GM23248 (cell line): ENCODE data around the gene TRPC4. TPM values are rescaled to one million over a fixed set of nuclear protein-coding genes. Genes with fewer than 3 reads are reported as not detected.

ENCODE experiments used
- DNase-seq: peaks from one replicate; pipeline ENCODE4 v3.0.0-alpha.2; 2015
- H2AFZ ChIP-seq: fragments of 200-600 bp; sonication (generic); 2 replicates; pipeline ENCODE4 v1.6.1; 2016; ENCODE audit warnings: antibody characterized with exemption
- H3F3A ChIP-seq: fragments of 200-600 bp; sonication (generic); 2 replicates; pipeline ENCODE4 v1.6.1; 2016; ENCODE audit warnings: mild to moderate bottlenecking, antibody characterized with exemption, mixed run types; ENCODE audit not compliant: insufficient read depth
- H3K27ac ChIP-seq: fragments of 200-600 bp; sonication (generic); 2 replicates; pipeline ENCODE4 v1.5.1; 2016; ENCODE audit warnings: mild to moderate bottlenecking
- H3K27me3 ChIP-seq: fragments of 200-600 bp; sonication (generic); replicated peaks from 2 replicates; pipeline ENCODE4 v1.6.1; 2016; ENCODE audit warnings: mild to moderate bottlenecking; ENCODE audit not compliant: insufficient read depth
- H3K36me3 ChIP-seq: fragments of 200-600 bp; sonication (generic); 2 replicates; pipeline ENCODE4 v1.6.1; 2016; ENCODE audit warnings: low read depth, mild to moderate bottlenecking
- H3K4me1 ChIP-seq: fragments of 200-600 bp; sonication (generic); 2 replicates; pipeline ENCODE4 v1.6.1; 2016; ENCODE audit warnings: mild to moderate bottlenecking; ENCODE audit not compliant: insufficient read depth
- H3K4me2 ChIP-seq: fragments of 200-600 bp; sonication (generic); one replicate; pipeline ENCODE4 v1.6.1; 2016; ENCODE audit warnings: mild to moderate bottlenecking; ENCODE audit not compliant: unreplicated experiment
- H3K4me3 ChIP-seq: fragments of 200-600 bp; sonication (generic); 2 replicates; pipeline ENCODE4 v1.5.1; 2016; ENCODE audit warnings: mild to moderate bottlenecking
- H3K79me2 ChIP-seq: fragments of 200-600 bp; sonication (generic); 2 replicates; pipeline ENCODE4 v1.6.1; 2016; ENCODE audit warnings: mild to moderate bottlenecking; ENCODE audit not compliant: insufficient read depth
- H3K9ac ChIP-seq: fragments of 200-600 bp; sonication (generic); 2 replicates; pipeline ENCODE4 v1.6.1; 2016; ENCODE audit warnings: mild to moderate bottlenecking
- H3K9me2 ChIP-seq: fragments of 200-600 bp; sonication (generic); 2 replicates; pipeline ENCODE4 v1.6.1; 2016; ENCODE audit warnings: mixed run types, mild to moderate bottlenecking, moderate library complexity; ENCODE audit not compliant: insufficient read depth
- H3K9me3 ChIP-seq: fragments of 200-600 bp; sonication (generic); one replicate; pipeline ENCODE4 v1.6.1; 2017; ENCODE audit warnings: low read depth
- H4K20me1 ChIP-seq: fragments of 200-600 bp; sonication (generic); 2 replicates; pipeline ENCODE4 v1.6.0; 2016; ENCODE audit not compliant: insufficient read depth
- EZH2 ChIP-seq: fragments of 200-600 bp; sonication (generic); IDR thresholded peaks from 2 replicates; pipeline ENCODE4 v1.6.1; 2018; ENCODE audit warnings: antibody characterized with exemption, mild to moderate bottlenecking; ENCODE audit not compliant: insufficient read depth, poor library complexity, severe bottlenecking
- EZH2phosphoT487 ChIP-seq: fragments of 200-600 bp; sonication (generic); IDR thresholded peaks from 2 replicates; pipeline ENCODE4 v1.6.1; 2018; ENCODE audit warnings: antibody characterized with exemption, moderate library complexity, mild to moderate bottlenecking, low read depth; ENCODE audit not compliant: insufficient read depth
- WGBS, 2 experiments: methylation state at CpG; one replicate each; pipeline ENCODE4 v1.1.6; 2015 to 2017; ENCODE audit warnings: low lambda C conversion rate in 2 of 2, low coverage in 1 of 2; ENCODE audit errors: missing lambda C conversion rate in 2 of 2; 5-methylcytosine and 5-hydroxymethylcytosine counted together
- in situ Hi-C: fragments of 300-500 bp; cut with MboI; formaldehyde crosslinking; loops from 2 replicates; pipeline ENCODE4 v1.15.0; 2020
- polyA plus RNA-seq: library from polyadenylated mRNA; unstranded; fragments of >200 nt; fragmentation: Nextera tagmentation; extraction: Ambion mirVana; gene quantifications from 2 replicates; pipeline ENCODE4 v1.2.1, GENCODE V29; 2016
- total RNA-seq: library from RNA; depleted of rRNA; stranded (reverse); fragments of >200 nt; shearing (Covaris generic); gene quantifications from 2 replicates; pipeline ENCODE4 v1.2.3, GENCODE V29; 2014

The TRPC4 gene
- total and polyA plus RNA-seq, 2 experiments from 2014 or later: 6.7 to 10.5 TPM

DNA sequence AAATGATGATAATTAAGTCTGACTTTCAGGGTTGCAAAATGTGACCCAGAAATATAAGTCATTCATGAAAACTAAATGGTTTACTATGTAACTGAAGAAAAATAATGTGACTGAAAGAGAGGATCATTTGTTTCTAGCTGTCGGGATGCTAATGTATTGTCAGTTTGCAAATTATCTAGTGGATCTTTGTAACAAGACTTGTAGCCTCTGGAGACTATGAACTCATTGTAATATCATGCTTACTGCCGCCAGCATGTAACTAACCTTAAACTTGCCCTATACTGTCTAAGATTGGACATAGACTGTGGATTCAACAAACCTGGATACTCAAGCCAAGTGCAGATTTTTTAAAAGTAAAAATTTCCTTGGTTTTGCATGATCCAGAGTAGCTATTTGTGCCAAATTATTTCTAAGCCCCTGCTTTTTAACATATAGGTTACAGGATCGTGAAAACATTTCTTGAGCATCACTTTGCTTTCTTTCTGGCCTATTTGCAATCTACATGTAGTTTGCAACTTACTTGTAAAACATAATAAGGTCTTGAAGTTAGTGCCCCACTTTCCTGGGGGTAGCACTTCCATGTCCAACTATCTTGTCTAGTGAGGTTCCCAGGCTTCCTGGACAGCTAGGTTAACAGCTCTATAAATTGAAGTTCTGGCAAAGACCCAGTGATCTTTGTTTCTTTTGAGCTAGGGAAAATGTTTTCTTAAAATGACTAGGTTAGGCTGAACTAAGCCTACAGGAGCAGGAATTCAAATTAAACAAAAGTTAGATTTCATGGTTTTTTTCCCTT is 267.7 kb downstream of the TRPC4 start:
- 0 out of 2 replicates have a peak, but pooled peaks cover 9% of the 10 kb centered on the region for H3K79me2 ChIP-seq
- no peak overlapping the region for H3K9ac ChIP-seq
- H3K9me3 ChIP-seq: no peaks in the 10 kb centered on the region
- H4K20me1 ChIP-seq: no peaks in the 10 kb centered on the region
- H3K9me2 ChIP-seq: no peaks in the 10 kb centered on the region
- no peak overlapping the region for H3K4me2 ChIP-seq
- no peaks in the 10 kb centered on the region for H3K36me3 ChIP-seq
- peak overlapping the region; percentile 51 for H2AFZ ChIP-seq
- no peaks in the 10 kb centered on the region for H3F3A ChIP-seq
- no peaks in the 10 kb centered on the region for H3K27me3 ChIP-seq
- no peak overlapping the region for H3K4me3 ChIP-seq
- peaks cover 8% of the 10 kb centered on the region; the same call in 1 of the 2 replicates for H3K4me1 ChIP-seq
- in situ Hi-C loops: loop anchor here (5.0 kb wide), 1 partner anchor 495 kb away; the partner anchor contains the start of gene CSNK1A1L
- no peak for DNase-seq
- WGBS, 2 experiments: 85 to 90% methylated on average over 3 of the region's 3 CpGs
- H3K27ac ChIP-seq: no peak overlapping the region
- TF ChIP-seq EZH2 (no peak), EZH2phosphoT487 (no peak)

- Histone ChIP-seq H3K27ac (no peak overlapping the region), H3K9me3 (no peaks in the 10 kb centered on the region), H3K79me2 (0 out of 2 replicates have a peak, but pooled peaks cover 9% of the 10 kb centered on the region), H3K27me3 (no peaks in the 10 kb centered on the region), H3K9ac (no peak overlapping the region), H3K4me1 (peaks cover 16% of the 10 kb centered on the region), H3K9me2 (no peaks in the 10 kb centered on the region), H3K4me3 (no peak overlapping the region), H4K20me1 (no peaks in the 10 kb centered on the region), H3K4me2 (no peak overlapping the region), H2AFZ (peak overlapping the region; percentile 13; the same call in 1 of the 2 replicates), H3F3A (peaks cover 3% of the 10 kb centered on the region), H3K36me3 (no peaks in the 10 kb centered on the region)
- in situ Hi-C loops: no loop called here
- DNase-seq: no peak
- TF ChIP-seq EZH2phosphoT487 (no peak), EZH2 (no peak)
- WGBS, 2 experiments: 87 to 90% methylated on average over 2 of the region's 2 CpGs
Observed at GRCh38 chr13:37599519-37599918, 270.1 kb downstream of the TRPC4 start.

DNA sequence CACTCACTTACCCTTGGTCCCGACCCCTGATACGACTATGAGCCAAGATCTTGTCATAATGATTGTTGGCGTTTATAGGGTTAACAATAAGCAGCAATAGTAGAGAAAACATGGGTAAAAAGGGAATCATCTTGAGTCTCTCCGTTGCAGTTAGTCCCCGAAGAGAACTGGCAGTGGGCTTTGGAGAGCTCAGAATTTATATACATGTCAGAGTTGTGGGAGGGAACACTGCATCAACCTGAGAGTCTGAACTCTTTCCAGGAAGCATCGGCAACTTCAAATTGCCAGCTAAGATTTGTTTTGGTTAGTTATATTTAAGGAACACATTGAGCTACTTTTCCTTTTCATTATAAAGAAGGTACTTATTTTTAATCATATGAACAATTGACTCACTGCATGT is 271.0 kb downstream of the TRPC4 start, which contains the start of gene POSTN:
TSS of gene POSTN (minus strand) at position 172 of the 400 bp plus-strand sequence. CDS start at position 130, 42 bp downstream.
- H4K20me1 ChIP-seq: no peaks in the 10 kb centered on the region
- H3K9me3 ChIP-seq: no peaks in the 10 kb centered on the region
- H2AFZ ChIP-seq: peak within 1 kb of the TSS; percentile 62
- peak; percentile 34 for DNase-seq
- peak within 1 kb of the TSS; percentile 61 for H3K9ac ChIP-seq
- no peaks in the 10 kb centered on the region for H3K36me3 ChIP-seq
- TF ChIP-seq EZH2phosphoT487 (no peak), EZH2 (no peak)
- WGBS, 2 experiments: 8 to 17% methylated on average over 6 of the region's 6 CpGs
- no peak within 1 kb of the TSS for H3K27ac ChIP-seq
- in situ Hi-C loops: no loop called here
- 0 out of 2 replicates have a peak, but pooled peaks cover 9% of the 10 kb centered on the region for H3K79me2 ChIP-seq
- H3K4me3 ChIP-seq: peak within 1 kb of the TSS; percentile 68
- peaks cover 16% of the 10 kb centered on the region for H3K4me1 ChIP-seq
- H3K9me2 ChIP-seq: no peaks in the 10 kb centered on the region
- H3K27me3 ChIP-seq: no peaks in the 10 kb centered on the region
- H3K4me2 ChIP-seq: peak within 1 kb of the TSS; percentile 77
- H3F3A ChIP-seq: peaks cover 3% of the 10 kb centered on the region

GRCh38 chr13:37597477-37598025 is 272.0 kb downstream of the TRPC4 start:
- H4K20me1 ChIP-seq: no peaks in the 10 kb centered on the region
- H3K4me2 ChIP-seq: peak overlapping the region; percentile 77
- H3K79me2 ChIP-seq: 0 out of 2 replicates have a peak, but pooled peaks cover 9% of the 10 kb centered on the region
- H3K4me1 ChIP-seq: peaks cover 15% of the 10 kb centered on the region
- TF ChIP-seq EZH2 (no peak), EZH2phosphoT487 (no peak)
- 0 out of 2 replicates have a peak overlapping the region, but pooled peaks have one; percentile 3 for H3K27ac ChIP-seq
- peak overlapping the region; percentile 61 for H3K9ac ChIP-seq
- in situ Hi-C loops: no loop called here
- H3K4me3 ChIP-seq: peak overlapping the region; percentile 68
- no peaks in the 10 kb centered on the region for H3K36me3 ChIP-seq
- H3K9me3 ChIP-seq: no peaks in the 10 kb centered on the region
- H3K27me3 ChIP-seq: no peaks in the 10 kb centered on the region
- H2AFZ ChIP-seq: peak overlapping the region; percentile 62
- 37 to 41% methylated on average over 2 of the region's 2 CpGs for WGBS, 2 experiments
- no peak for DNase-seq
- no peaks in the 10 kb centered on the region for H3K9me2 ChIP-seq
- peaks cover 3% of the 10 kb centered on the region for H3F3A ChIP-seq
